Stimulated activated CD4-positive, alpha-beta T cell treated with anti-CD3 and anti-CD28 coated beads, Interleukin-1b, Interleukin-23, amount 100 ng/mL, for 4 hours (primary cell): Measurements from ENCODE around the gene KDM5A.
"Not testable (repeated sequence)": the region's sequence is repeated elsewhere in the genome, so short reads cannot be mapped to it uniquely, and the experiment has no call there.

Experiments
- DNase-seq, 2 donors: peaks; one replicate each; pipeline ENCODE4 v3.0.0-alpha.2; 2020; ENCODE audit warnings: low read depth in 2 of 2

Gene KDM5A

DNA sequence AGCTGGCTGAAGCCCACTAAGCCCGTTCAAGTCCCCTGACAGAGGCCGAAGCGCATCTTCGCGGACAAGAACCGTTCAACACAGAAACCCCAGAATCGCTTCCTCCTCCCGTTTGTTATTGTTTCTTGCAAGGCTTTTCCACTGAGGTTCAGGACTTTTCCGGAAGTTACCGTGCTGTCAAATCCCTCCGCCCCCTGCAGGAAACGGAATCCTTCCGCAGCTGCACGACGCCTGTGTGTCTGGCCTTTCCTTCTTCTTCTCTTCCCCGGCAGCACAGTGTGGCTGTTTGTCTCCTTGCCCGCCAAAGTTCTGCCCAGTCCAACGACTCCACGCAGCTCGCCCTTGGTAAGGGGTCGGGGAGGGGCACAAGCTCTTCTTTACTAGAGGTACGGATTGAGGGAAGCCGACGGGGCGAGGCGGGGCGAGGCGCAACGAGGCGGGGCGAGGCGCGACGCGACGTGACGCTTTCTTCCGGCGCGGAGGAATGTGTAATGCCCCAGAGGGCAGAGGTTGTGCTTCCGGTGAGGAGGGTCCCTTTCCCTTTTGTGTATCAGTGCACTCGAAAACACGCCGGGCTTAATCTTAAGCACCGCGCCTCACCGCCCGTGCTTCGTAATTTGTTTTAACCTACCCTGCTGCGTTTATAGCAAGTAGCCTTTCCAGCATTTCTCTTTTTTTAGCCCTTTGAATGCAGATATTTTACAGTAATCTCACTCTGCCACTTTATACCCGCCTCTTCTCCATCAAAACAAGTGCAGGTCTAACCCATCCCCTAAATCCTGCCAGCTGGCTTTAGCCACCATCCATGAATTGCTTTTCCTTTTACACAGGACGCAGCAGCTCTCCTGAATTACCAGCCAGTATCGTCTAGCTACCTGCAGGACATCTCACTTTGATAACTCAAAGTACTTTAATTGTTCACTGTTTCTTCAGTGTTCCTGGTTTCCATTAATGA lies at the start of gene KDM5A:
Gene KDM5A, minus strand, starts transcription at position 179 of the 955 bp plus-strand sequence. CDS start 229 bp downstream, outside the sequence.
- peak; percentile 74 to 83 for DNase-seq

GRCh38 chr12:435737-436136 lies 46.6 kb upstream of the KDM5A start:
- not testable (repeated sequence) for DNase-seq

DNA sequence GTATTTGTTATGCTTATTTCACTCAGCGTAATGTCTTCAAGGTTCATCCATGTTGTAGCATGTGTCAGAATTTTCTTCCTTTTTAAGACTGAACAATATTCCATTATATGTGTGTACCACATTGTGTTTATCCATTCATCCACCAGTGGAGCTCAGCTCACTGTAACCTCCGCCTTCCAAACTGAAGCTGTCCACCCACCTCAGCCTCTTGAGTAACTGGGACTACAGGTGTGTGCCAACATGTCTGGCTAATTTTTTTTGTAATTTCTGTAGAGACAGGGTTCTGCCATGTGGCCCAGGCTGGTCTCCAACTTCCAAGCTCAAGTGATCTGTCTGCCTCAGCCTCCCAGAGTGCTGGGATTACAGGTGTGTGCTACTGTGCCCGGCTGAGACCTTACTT lies 33.4 kb upstream of the KDM5A start:
- no peak for DNase-seq

- DNase-seq, result no peak
These were observed 29.3 kb upstream of the KDM5A start for GRCh38 chr12:418432-418831.

GRCh38 chr12:414859-415258 lies 25.7 kb upstream of the KDM5A start:
- DNase-seq, result no peak

DNA sequence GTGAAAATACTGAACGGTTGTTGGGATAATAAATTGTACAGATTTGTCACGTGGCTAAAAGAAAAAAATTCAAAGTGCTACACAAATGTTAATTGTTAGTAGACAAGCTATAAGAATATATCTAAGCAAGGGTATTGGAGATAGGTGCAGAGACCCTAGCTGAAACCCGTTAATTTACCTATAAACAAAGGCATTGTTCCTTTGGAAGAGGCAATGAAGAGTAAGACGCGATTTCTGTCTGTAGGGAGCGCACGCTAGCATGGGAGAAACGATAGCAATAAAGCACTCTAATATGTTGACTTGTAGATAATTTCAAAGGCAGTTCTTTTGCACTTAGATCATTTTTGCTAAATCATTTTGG lies 12.9 kb upstream of the KDM5A start:
- no peak for DNase-seq

DNA sequence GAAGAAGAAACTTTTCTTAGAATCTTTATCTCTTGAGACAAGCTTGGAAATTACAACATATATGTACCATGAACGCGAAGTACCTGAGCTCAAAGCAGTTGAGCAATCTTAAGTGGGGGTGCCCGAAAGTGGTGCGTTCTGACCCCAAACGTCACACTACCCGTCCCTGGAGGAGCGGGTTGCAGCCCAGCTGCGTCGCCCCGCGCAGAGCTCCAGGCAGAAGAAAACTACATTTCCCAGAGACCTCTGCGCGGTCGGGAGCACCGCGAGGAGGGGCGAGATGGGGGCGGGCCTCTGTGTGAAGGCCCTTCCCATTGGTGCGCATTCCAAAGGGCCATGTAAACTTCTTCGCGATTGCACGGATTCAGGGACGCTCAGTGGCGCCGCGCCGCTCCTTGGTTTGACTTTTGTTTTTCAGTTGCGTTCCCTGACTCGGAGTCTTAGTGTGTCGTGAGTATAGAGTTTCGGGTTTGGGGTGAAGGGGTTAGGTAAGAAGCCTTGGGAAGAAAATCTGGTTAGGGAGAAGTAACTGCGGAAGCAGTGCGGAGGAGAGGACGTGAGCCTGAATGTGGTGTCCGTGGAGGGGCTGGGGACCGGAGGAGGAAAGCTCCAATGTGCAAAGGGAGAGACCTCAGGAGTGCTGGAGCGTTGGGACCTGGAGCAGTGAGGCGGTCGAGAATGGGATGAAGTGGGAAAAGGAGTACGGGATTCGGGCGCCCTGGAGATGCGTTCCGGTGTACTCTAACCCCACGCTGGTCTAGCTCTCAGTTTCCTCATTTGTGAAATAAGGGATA lies 12.3 kb upstream of the KDM5A start, which contains the start of gene CCDC77:
Gene CCDC77, plus strand, starts transcription at position 410 of the 794 bp plus-strand sequence. CDS start 7,740 bp downstream, outside the sequence.
- peak; percentile 84 to 90 for DNase-seq

GRCh38 chr12:400828-401227 lies 11.7 kb upstream of the KDM5A start:
- DNase-seq, result no peak

DNA sequence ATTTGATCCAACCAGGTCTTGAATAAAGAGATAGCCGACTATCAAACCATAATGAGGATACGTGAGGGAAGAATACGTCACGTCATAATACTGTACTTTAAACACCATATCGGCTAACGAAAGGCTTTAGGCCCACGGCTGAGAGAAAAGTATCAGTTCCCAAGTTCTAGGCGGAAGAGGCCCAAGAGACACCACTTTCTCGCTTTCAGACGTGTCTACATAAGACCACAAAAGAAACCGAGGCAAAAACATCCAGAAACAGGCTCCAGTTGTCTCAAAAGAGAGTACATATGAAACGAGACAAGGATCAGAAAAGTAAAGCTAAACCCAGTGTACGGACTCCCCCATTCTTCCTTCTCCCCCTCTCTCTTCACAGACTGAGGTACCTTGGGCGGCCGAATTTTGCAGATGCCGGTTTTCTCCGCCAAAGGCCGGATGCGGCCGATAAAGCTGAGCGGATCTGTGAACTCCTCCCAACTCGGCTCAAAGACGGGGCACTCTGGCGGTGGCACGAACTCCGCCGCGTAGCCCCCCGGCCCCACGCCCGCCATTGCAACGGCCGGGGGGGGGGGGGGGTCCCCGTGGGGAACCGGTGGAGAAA lies 479 bp downstream of the KDM5A start:
- DNase-seq, result peak in 1 of 2 donors; percentile 22

GRCh38 chr12:388012-388411 lies 1.1 kb downstream of the KDM5A start:
- DNase-seq, result no peak

- DNase-seq, result no peak
These were observed 2.5 kb downstream of the KDM5A start for GRCh38 chr12:386651-387050.

DNA sequence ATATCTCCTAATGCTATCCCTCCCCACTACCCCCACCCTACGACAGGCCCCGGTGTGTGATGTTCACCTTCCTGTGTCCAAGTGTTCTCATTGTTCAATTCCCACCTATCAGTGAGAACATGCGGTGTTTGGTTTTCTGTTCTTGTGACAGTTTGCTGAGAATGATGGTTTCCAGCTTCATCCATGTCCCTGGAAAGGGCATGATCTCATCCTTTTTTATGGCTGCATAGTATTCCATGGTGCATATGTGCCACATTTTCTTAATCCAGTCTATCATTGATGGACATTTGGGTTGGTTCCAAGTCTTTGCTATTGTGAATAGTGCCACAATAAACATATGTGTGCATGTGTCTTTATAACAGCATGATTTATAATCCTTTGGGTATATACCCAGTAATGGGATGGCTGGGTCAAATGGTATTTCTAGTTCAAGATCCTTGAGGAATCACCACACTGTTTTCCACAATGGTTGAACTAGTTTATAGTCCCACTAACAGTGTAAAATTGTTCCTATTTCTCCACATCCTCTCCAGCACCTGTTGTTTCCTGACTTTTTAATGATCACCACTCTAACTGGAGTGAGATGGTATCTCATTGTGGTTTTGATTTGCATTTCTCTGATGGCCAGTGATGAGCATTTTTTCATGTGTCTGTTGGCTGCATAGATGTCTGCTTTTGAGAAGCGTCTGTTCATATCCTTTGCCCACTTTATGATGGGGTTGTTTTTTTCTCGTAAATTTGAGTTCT lies 18.2 kb downstream of the KDM5A start:
- not testable (repeated sequence) for DNase-seq

DNA sequence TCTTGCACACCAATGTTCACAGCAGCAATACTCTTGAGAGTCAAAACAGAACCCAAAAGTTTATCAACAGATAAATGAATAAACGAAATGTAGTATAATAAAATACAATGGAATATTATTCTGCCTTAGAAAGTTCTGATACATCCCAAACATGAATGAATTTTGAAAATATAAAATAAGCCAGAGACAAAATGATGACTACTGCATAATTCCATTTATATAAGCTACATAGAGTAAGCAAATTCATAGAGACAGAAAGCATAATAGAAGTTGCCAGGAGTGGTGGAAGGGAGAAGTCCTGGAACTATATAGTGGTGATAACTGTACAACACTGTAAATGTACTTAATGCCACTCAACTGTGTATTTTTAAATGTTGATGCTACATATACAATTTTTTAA lies 21.1 kb downstream of the KDM5A start:
- no peak for DNase-seq

- DNase-seq, result no peak
These were observed 22.3 kb downstream of the KDM5A start for GRCh38 chr12:366820-367219.

DNA sequence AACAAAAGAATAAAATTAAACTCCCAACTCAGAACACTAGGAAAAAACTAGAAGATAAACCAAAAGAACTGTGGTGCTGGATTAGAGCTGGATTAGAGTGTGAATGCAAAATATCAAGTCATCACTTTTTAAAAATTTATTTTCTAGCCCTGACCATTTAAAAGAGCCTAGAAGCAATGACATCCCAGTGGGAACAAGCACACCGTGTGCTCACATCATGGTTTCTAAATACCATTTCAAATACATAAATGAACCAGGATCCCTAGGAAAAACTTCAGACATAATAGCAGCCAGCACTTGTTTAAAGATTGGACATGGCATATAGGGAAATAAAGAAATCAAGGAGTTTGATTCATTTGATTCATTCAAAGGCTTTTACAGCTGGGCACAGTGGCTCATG lies 30.0 kb downstream of the KDM5A start:
- no peak for DNase-seq

DNA sequence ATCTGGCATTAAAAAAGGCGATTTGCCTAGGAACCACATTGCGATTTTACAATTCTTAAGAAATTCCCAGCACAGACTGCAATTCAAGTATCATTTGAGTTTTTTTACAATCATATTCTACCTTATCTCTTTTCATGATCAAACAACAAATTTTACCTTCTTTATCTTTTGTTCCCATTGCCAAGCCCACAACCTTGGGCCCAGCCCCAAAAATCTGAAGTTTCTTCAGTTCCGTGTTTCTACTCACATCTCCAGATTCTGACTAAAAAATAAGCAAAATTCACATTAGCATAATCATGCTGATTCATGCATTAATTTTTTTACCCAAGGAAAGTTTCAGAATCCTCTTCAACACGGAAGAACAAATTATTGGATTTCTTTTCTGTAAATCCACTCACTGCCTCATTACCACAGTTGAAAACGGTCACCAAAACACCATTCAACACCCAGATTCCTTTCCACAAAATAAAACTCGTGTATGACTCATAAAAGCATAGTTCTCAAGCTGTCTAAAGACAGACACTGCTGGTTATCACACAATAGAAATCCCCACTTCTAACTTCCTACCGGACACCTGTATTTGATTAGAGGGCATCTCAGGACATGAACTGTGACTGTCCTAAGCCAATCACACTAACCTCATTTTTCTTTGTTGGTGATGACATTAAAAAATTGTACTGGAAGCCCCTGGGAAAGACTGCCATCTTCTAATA lies 32.7 kb downstream of the KDM5A start:
- DNase-seq, result no peak

GRCh38 chr12:351197-351596 lies 37.9 kb downstream of the KDM5A start:
- not testable (repeated sequence) for DNase-seq

- not testable (repeated sequence) for DNase-seq
These were observed 39.5 kb downstream of the KDM5A start for GRCh38 chr12:349625-350024.

DNA sequence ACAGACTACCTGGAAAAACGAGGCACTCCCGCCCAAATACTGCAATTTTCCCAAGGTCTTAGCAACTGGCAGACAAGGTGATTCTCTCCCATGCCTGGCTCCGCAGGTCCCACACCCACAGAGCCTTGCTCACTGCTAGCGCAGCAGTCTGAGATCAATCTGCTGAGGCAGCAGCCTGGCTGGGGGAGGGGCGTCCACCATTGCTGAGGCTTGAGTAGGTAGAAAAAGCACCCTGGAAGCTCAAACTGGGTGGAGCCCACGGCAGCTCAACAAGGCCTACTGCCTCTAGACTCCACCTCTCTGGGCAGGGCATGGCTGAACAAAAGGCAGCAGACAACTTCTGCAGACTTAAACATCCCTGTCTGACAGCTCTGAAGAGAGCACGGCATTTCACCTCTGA lies 46.1 kb downstream of the KDM5A start:
- not testable (repeated sequence) for DNase-seq

DNA sequence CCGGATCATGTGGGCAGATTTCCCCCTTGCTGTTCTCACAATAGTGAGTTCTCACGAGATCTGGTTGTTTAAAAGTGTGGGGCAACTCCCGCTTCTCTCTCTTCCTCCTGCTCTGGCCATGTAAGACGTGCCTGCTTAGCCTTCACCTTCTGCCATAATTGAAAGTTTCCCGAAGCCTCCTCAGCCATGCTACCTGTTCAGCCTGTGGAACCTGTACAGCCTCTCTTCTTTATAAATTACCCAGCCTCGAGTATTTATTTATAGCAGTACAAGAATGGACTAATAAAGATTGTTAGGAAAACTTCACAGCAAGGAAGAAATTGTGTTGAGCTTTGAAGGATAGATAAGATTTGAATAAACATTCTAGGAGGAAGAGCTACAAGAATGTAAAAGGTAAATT lies 52.1 kb downstream of the KDM5A start:
- no peak for DNase-seq

DNA sequence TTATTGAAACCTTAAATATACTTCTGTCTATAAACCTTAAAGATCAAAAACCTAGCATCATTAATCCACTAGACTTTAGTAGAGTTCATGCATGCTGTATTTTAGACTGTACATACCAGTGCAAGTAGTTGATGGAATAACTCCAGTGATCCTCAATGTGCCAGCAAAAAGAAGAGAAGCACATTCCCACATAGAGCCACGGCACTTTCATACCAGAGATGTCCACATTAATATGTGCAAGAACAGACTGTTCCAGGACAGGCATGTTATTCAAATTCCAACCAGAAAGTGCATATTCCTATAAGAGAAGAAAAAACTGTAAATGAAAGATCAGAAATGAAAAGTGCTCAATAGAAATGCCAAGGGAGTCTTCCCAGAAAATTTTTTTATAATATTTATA lies 55.0 kb downstream of the KDM5A start:
- no peak for DNase-seq
